CD1c-positive myeloid dendritic cell (primary cell): ENCODE measurements around the gene RPUSD3.

Experiments
- DNase-seq: peaks from one replicate; pipeline ENCODE4 v3.0.0-alpha.2; 2016; ENCODE audit errors: extremely low spot score

Gene RPUSD3

GRCh38 chr3:9806688-9807589 is 36.9 kb downstream of the RPUSD3 start:
- DNase-seq = no peak

- DNase-seq = no peak
Observed at GRCh38 chr3:9806137-9806536, 37.7 kb downstream of the RPUSD3 start.

- DNase-seq = no peak
Observed at GRCh38 chr3:9804996-9805395, 38.8 kb downstream of the RPUSD3 start.

- DNase-seq = no peak
Observed at GRCh38 chr3:9803494-9803893, 40.3 kb downstream of the RPUSD3 start.

- DNase-seq = no peak
Observed at GRCh38 chr3:9800529-9800928, 43.3 kb downstream of the RPUSD3 start.

- no peak for DNase-seq
Observed at GRCh38 chr3:9797196-9797945, 46.4 kb downstream of the RPUSD3 start.

- DNase-seq = peak; percentile 69
Observed at GRCh38 chr3:9795207-9795606, 48.6 kb downstream of the RPUSD3 start.

- no peak for DNase-seq
Observed at GRCh38 chr3:9794400-9794799, 49.4 kb downstream of the RPUSD3 start.

- DNase-seq = peak; percentile 76
Observed at GRCh38 chr3:9793161-9793781, 50.5 kb downstream of the RPUSD3 start.

- DNase-seq = peak; percentile 94
Observed at GRCh38 chr3:9792405-9793160, 51.2 kb downstream of the RPUSD3 start, which contains the start of the genes ARPC4 and TADA3. ARPC4 (plus strand) TSS chr3:9793082; CDS start chr3:9793122, 40 bp downstream. TADA3 (minus strand) TSS chr3:9792473; CDS start chr3:9791466, 1,007 bp downstream.

GRCh38 chr3:9791790-9792404 is 51.9 kb downstream of the RPUSD3 start:
- DNase-seq = no peak

- DNase-seq = no peak
Observed at GRCh38 chr3:9791127-9791526, 52.7 kb downstream of the RPUSD3 start.
